Astrocyte of the spinal cord (primary cell): ENCODE data around the gene OPRL1.
A peak's percentile ranks its signal among the peaks of the same experiment; 100 is the strongest.

ENCODE experiments used
- DNase-seq: peaks from one replicate; pipeline ENCODE4 v3.0.0; 2011; ENCODE audit warnings: low read depth, low spot score
- H3K4me3 ChIP-seq: 2 replicates; pipeline ENCODE4 v1.5.1; 2011; ENCODE audit warnings: low read depth, mild to moderate bottlenecking, low read length, moderate library complexity
- CTCF ChIP-seq: IDR thresholded peaks from 2 replicates; pipeline ENCODE4 v1.5.1; 2012; ENCODE audit warnings: low read depth, mild to moderate bottlenecking, low read length, inconsistent platforms
- in situ Hi-C: cut with HindIII; loops from 2 replicates; pipeline ENCODE4 v1.10.0; 2017; ENCODE audit warnings: low sequenced_read_pairs

Gene OPRL1

GRCh38 chr20:64077094-64077493 lies 2.8 kb upstream of the OPRL1 start:
- no peak for TF ChIP-seq CTCF
- in situ Hi-C loops = no loop called here
- H3K4me3 ChIP-seq = no peak overlapping the region
- DNase-seq = no peak

GRCh38 chr20:64077541-64077875 lies 2.4 kb upstream of the OPRL1 start:
- no peak for DNase-seq
- no peak for TF ChIP-seq CTCF
- in situ Hi-C loops = no loop called here
- no peak overlapping the region for H3K4me3 ChIP-seq

- TF ChIP-seq CTCF = no peak
- H3K4me3 ChIP-seq = peak overlapping the region; percentile 63
- DNase-seq = no peak
- in situ Hi-C loops = no loop called here
Measured at GRCh38 chr20:64077876-64078551, 1.9 kb upstream of the OPRL1 start.

GRCh38 chr20:64078934-64079272 lies 979 bp upstream of the OPRL1 start:
- in situ Hi-C loops = no loop called here
- DNase-seq = no peak
- peak overlapping the region; percentile 63 for H3K4me3 ChIP-seq
- TF ChIP-seq CTCF = no peak

- TF ChIP-seq CTCF = no peak
Measured at GRCh38 chr20:64079273-64080012, 439 bp upstream of the OPRL1 start, which contains the start of gene RGS19. Gene RGS19 (minus strand): TSS chr20:64079518. CDS start chr20:64076886, 2,632 bp downstream.

GRCh38 chr20:64080813-64081623 lies 1.1 kb downstream of the OPRL1 start:
- H3K4me3 ChIP-seq = no peak overlapping the region
- in situ Hi-C loops = no loop called here
- DNase-seq = no peak
- no peak for TF ChIP-seq CTCF

More at GRCh38 chr20:64079273-64080012, 439 bp upstream of the OPRL1 start, which contains the start of gene RGS19:
- DNase-seq = peak; percentile 46
- H3K4me3 ChIP-seq = peak within 1 kb of the TSS; percentile 63
- in situ Hi-C loops = no loop called here
